HepG2 (cell line): Measurements from ENCODE around the gene PARP8. TPM values are rescaled to one million over a fixed set of nuclear protein-coding genes. Genes with fewer than 3 reads are reported as not detected.

Source experiments
- ATAC-seq: fragments of 200-7000 bp; cut with Tn5 transposase; 3 replicates; pipeline ENCODE4 v1.9.1; 2020; ENCODE audit warnings: mild to moderate bottlenecking, moderate library complexity
- BruUV-seq: library from RNA; stranded (reverse); fragments of 400-500 nt; replicated peaks from 2 replicates; lab custom pipeline; 2021; lab: Mats Ljungman, UMichigan
- CTCF ChIA-PET: fragments of 300-600 bp; formaldehyde crosslinking; extraction: SDS; loops from one replicate; lab custom pipeline; 2021; ENCODE audit warnings: low total read pairs, inconsistent platforms, low intra/inter-chr PET ratio; lab: Yijun Ruan, JAX
- POLR2A ChIA-PET: fragments of 350-600 bp; sonication (Branson Sonifier 250); formaldehyde crosslinking; loops from one replicate; lab custom pipeline; 2020; ENCODE audit warnings: antibody characterized with exemption, inconsistent platforms; lab: Yijun Ruan, JAX
- DNase-seq: peaks from one replicate; pipeline ENCODE4 v3.0.0-alpha.2; 2015; ENCODE audit warnings: low spot score
- FAIRE-seq: peaks from 3 replicates; lab custom pipeline; 2011; peaks lifted over from hg19 to GRCh38; lab: Jason Lieb, UNC
- H2AFZ ChIP-seq: one replicate; pipeline ENCODE4 v1.6.1; 2011; ENCODE audit warnings: low read length, inconsistent platforms
- H3K27ac ChIP-seq: fragments of 300-600 bp; 3 replicates; pipeline ENCODE4 v1.8.0; 2011; ENCODE audit warnings: mixed run types, mild to moderate bottlenecking, mixed read lengths, low read length, inconsistent platforms; ENCODE audit not compliant: insufficient read depth; ENCODE audit errors: extremely low read length
- H3K27me3 ChIP-seq, 2 experiments: fragments of 200-600 bp in 1 of 2; 2 replicates in 1 of 2; 3 replicates in 1 of 2; pipeline versions ENCODE4 v1.6.0 to v1.8.0; 2011; ENCODE audit warnings: low read length in 2 of 2, mild to moderate bottlenecking in 2 of 2, moderate library complexity in 2 of 2, inconsistent platforms in 1 of 2; ENCODE audit not compliant: insufficient read depth in 2 of 2, control insufficient read depth in 1 of 2
- H3K36me3 ChIP-seq, 2 experiments: fragments of 200-600 bp in 1 of 2; replicated peaks in 1 of 2; 2 replicates in 1 of 2; 3 replicates in 1 of 2; pipeline versions ENCODE4 v1.5.1 to v1.8.0; 2011; ENCODE audit warnings: low read length in 2 of 2, inconsistent platforms in 1 of 2; ENCODE audit not compliant: insufficient read depth in 2 of 2, control insufficient read depth in 1 of 2
- H3K4me1 ChIP-seq: 2 replicates; pipeline ENCODE4 v1.5.1; 2012; ENCODE audit warnings: low read length, inconsistent platforms; ENCODE audit not compliant: insufficient read depth
- H3K4me2 ChIP-seq: 2 replicates; pipeline ENCODE4 v1.6.0; 2011; ENCODE audit warnings: low read depth, low read length, inconsistent platforms
- H3K4me3 ChIP-seq, 3 experiments: fragments of 200-600 bp in 1 of 3; sonication (generic), shearing (Covaris generic) in 1 of 3; replicated peaks in 1 of 3; 2 replicates each; pipeline ENCODE4 v1.5.1; 2011 to 2016; ENCODE audit warnings: low read length in 3 of 3, inconsistent platforms in 2 of 3, low read depth in 2 of 3, mild to moderate bottlenecking in 2 of 3, control low read depth in 1 of 3, mixed read lengths in 1 of 3; ENCODE audit not compliant: insufficient read depth in 1 of 3
- H3K79me2 ChIP-seq: one replicate; pipeline ENCODE4 v1.6.1; 2011; ENCODE audit warnings: low read length, inconsistent platforms; ENCODE audit not compliant: insufficient read depth
- H3K9ac ChIP-seq: 2 replicates; pipeline ENCODE4 v1.6.0; 2011; ENCODE audit warnings: mild to moderate bottlenecking, low read depth, low read length, inconsistent platforms; ENCODE audit not compliant: insufficient read depth
- H3K9me3 ChIP-seq: 2 replicates; pipeline ENCODE4 v1.5.1; 2012; ENCODE audit warnings: mild to moderate bottlenecking, low read length
- H4K20me1 ChIP-seq: 2 replicates; pipeline ENCODE4 v1.6.0; 2011; ENCODE audit warnings: inconsistent platforms, mild to moderate bottlenecking, low read length, moderate library complexity; ENCODE audit not compliant: insufficient read depth
- ARID3A ChIP-seq: IDR thresholded peaks from 2 replicates; pipeline ENCODE4 v1.6.1; 2012; ENCODE audit warnings: low read depth, low read length, improper control_type of control experiment
- CENPT ChIP-seq: sonication (generic); formaldehyde crosslinking; IDR thresholded peaks from 2 replicates; pipeline ENCODE4 v1.8.0; 2022; ENCODE audit warnings: low read depth, mild to moderate bottlenecking, moderate library complexity, missing genetic modification reagents
- MAFF ChIP-seq: IDR thresholded peaks from 2 replicates; pipeline ENCODE4 v1.6.1; 2011; ENCODE audit warnings: low read depth, low read length, improper control_type of control experiment
- MAFK ChIP-seq, 2 experiments: IDR thresholded peaks in 1 of 2; conservative IDR thresholded peaks in 1 of 2; 2 replicates each; pipeline ENCODE4 v1.6.1; 2011; ENCODE audit warnings: improper control_type of control experiment in 2 of 2, low read length in 2 of 2
- PHF20 ChIP-seq: sonication (generic); formaldehyde crosslinking; IDR thresholded peaks from 2 replicates; pipeline ENCODE4 v1.5.0; 2020; ENCODE audit warnings: mild to moderate bottlenecking, missing genetic modification reagents
- SETDB1 ChIP-seq: sonication (generic); formaldehyde crosslinking; IDR thresholded peaks from 2 replicates; pipeline ENCODE4 v1.5.1; 2020; ENCODE audit warnings: missing genetic modification reagents, mild to moderate bottlenecking, borderline replicate concordance
- TOPORS ChIP-seq: sonication (generic); formaldehyde crosslinking; IDR thresholded peaks from 2 replicates; pipeline ENCODE4 v1.8.0; 2023; ENCODE audit warnings: mild to moderate bottlenecking, missing genetic modification reagents
- ZMYM4 ChIP-seq: sonication (generic); formaldehyde crosslinking; IDR thresholded peaks from 2 replicates; pipeline ENCODE4 v1.8.1; 2023; ENCODE audit warnings: mild to moderate bottlenecking, missing genetic modification reagents
- ZNF44 ChIP-seq: sonication (generic); formaldehyde crosslinking; IDR thresholded peaks from 2 replicates; pipeline ENCODE4 v1.5.1; 2020; ENCODE audit warnings: mild to moderate bottlenecking, missing genetic modification reagents
- ZNF543 ChIP-seq: sonication (generic); formaldehyde crosslinking; IDR thresholded peaks from 2 replicates; pipeline ENCODE4 v1.4.0; 2020; ENCODE audit warnings: mild to moderate bottlenecking, missing genetic modification reagents
- ZSCAN9 ChIP-seq: IDR thresholded peaks from 2 replicates; pipeline ENCODE4 v1.6.1; 2016; ENCODE audit warnings: borderline replicate concordance
- in situ Hi-C: cut with HindIII; loops from 2 replicates; pipeline ENCODE4 v1.10.0; 2017; ENCODE audit warnings: low pct_unique_long_range_greater_than_20kb; ENCODE audit not compliant: extremely low pct_ligation_motif_present
- intact Hi-C: fragments of 100-400 bp; cut with micrococcal nuclease; formaldehyde crosslinking; loops from one replicate; pipeline ENCODE4 v1.10.0; 2022; ENCODE audit not compliant: unreplicated experiment
- polyA plus RNA-seq, 8 experiments: library from polyadenylated mRNA; depleted of rRNA in 3 of 8; stranded (reverse) in 7 of 8; unstranded in 1 of 8; fragments of >200 nt; fragmentation: Illumina TruSeq in 4 of 8; extraction: Trizol in 4 of 8; gene quantifications; 2 replicates each; pipeline versions ENCODE4 v1.2.1 to v1.2.3, GENCODE V29; 2011 to 2016; ENCODE audit warnings: low read depth in 4 of 8, missing spikeins in 1 of 8, mixed read lengths in 1 of 8; ENCODE audit not compliant: insufficient read depth in 1 of 8
- total RNA-seq, 5 experiments: library from RNA; depleted of rRNA; stranded (reverse); fragments of >200 nt; fragmentation: Illumina TruSeq; extraction: Trizol; gene quantifications; 2 replicates each; pipeline ENCODE4 v1.2.3, GENCODE V29; 2016; ENCODE audit warnings: low read depth in 1 of 5
- TF ChIP-seq, protein P1 (sequence below): sonication (generic); formaldehyde crosslinking; IDR thresholded peaks from 2 replicates; pipeline ENCODE4 v1.4.0; 2020; ENCODE audit warnings: missing genetic modification reagents
- TF ChIP-seq, protein P2 (sequence below): sonication (generic); formaldehyde crosslinking; IDR thresholded peaks from 2 replicates; pipeline ENCODE4 v1.4.0; 2020; ENCODE audit warnings: missing genetic modification reagents, borderline replicate concordance

The PARP8 gene
- total and polyA plus RNA-seq, 2 of the 13 experiments (the other 11 are each of a cell fraction or from before 2014, with no cell fraction given), result 0.11 to 0.29 TPM

- Histone ChIP-seq H3K9ac (no peak overlapping the region), H4K20me1 (no peaks in the 10 kb centered on the region), H2AFZ (no peak overlapping the region), H3K4me3 (no peak overlapping the region), H3K27ac (no peak overlapping the region), H3K36me3 (no peaks in the 10 kb centered on the region), H3K27me3 (no peaks in the 10 kb centered on the region), H3K9me3 (no peaks in the 10 kb centered on the region), H3K4me1 (no peaks in the 10 kb centered on the region), H3K79me2 (no peaks in the 10 kb centered on the region), H3K4me2 (no peak overlapping the region)
- TF ChIP-seq ARID3A (no peak), ZSCAN9 (CRISPR knock-in tag) (no peak), TOPORS (CRISPR knock-in tag) (no peak), ZNF543 (no peak), MAFK (conservative IDR thresholded peaks at IDR 0.05 in 1 of 2, IDR thresholded peaks at IDR 0.05 in 1 of 2; ENCODE audit: low read length in 2 of 2) (peak; percentile 34 to 75; a peak in 3 of 4 replicates), MAFF (peak; percentile 35; the same call in 1 of the 2 replicates), ZNF44 (CRISPR knock-in tag) (no peak), ZMYM4 (CRISPR knock-in tag) (no peak), CENPT (CRISPR knock-in tag) (no peak), PHF20 (no peak), SETDB1 (no peak)
- TF ChIP-seq, protein P1, sequence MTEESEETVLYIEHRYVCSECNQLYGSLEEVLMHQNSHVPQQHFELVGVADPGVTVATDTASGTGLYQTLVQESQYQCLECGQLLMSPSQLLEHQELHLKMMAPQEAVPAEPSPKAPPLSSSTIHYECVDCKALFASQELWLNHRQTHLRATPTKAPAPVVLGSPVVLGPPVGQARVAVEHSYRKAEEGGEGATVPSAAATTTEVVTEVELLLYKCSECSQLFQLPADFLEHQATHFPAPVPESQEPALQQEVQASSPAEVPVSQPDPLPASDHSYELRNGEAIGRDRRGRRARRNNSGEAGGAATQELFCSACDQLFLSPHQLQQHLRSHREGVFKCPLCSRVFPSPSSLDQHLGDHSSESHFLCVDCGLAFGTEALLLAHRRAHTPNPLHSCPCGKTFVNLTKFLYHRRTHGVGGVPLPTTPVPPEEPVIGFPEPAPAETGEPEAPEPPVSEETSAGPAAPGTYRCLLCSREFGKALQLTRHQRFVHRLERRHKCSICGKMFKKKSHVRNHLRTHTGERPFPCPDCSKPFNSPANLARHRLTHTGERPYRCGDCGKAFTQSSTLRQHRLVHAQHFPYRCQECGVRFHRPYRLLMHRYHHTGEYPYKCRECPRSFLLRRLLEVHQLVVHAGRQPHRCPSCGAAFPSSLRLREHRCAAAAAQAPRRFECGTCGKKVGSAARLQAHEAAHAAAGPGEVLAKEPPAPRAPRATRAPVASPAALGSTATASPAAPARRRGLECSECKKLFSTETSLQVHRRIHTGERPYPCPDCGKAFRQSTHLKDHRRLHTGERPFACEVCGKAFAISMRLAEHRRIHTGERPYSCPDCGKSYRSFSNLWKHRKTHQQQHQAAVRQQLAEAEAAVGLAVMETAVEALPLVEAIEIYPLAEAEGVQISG (CRISPR knock-in tag), result no peak
- TF ChIP-seq, protein P2, sequence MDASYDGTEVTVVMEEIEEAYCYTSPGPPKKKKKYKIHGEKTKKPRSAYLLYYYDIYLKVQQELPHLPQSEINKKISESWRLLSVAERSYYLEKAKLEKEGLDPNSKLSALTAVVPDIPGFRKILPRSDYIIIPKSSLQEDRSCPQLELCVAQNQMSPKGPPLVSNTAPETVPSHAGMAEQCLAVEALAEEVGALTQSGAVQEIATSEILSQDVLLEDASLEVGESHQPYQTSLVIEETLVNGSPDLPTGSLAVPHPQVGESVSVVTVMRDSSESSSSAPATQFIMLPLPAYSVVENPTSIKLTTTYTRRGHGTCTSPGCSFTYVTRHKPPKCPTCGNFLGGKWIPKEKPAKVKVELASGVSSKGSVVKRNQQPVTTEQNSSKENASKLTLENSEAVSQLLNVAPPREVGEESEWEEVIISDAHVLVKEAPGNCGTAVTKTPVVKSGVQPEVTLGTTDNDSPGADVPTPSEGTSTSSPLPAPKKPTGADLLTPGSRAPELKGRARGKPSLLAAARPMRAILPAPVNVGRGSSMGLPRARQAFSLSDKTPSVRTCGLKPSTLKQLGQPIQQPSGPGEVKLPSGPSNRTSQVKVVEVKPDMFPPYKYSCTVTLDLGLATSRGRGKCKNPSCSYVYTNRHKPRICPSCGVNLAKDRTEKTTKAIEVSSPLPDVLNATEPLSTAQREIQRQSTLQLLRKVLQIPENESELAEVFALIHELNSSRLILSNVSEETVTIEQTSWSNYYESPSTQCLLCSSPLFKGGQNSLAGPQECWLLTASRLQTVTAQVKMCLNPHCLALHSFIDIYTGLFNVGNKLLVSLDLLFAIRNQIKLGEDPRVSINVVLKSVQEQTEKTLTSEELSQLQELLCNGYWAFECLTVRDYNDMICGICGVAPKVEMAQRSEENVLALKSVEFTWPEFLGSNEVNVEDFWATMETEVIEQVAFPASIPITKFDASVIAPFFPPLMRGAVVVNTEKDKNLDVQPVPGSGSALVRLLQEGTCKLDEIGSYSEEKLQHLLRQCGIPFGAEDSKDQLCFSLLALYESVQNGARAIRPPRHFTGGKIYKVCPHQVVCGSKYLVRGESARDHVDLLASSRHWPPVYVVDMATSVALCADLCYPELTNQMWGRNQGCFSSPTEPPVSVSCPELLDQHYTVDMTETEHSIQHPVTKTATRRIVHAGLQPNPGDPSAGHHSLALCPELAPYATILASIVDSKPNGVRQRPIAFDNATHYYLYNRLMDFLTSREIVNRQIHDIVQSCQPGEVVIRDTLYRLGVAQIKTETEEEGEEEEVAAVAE (CRISPR knock-in tag), result no peak
- DNase-seq (no peak), ATAC-seq (no peak), FAIRE-seq (no peak)
- no TSS peak for BruUV-seq
- in situ Hi-C loops (no loop called here), intact Hi-C loops (no loop called here)
- ChIA-PET CTCF (no interaction called here), POLR2A (no interaction called here)
These were observed 86.4 kb downstream of the PARP8 start for GRCh38 chr5:50752800-50753199.
